Liver (tissue), 9 donors: Measurements from ENCODE around the gene HPCAL1. TPM values are rescaled to one million over a fixed set of nuclear protein-coding genes. Genes with fewer than 3 reads are reported as not detected.

ENCODE experiments used
- DNase-seq: peaks from one replicate; pipeline ENCODE4 v3.0.0-alpha.2; 2017; ENCODE audit warnings: low spot score
- H3K27ac ChIP-seq, 2 donors: one replicate each; pipeline ENCODE4 v1.7.0; 2013; ENCODE audit warnings: inconsistent platforms in 2 of 2, low read length in 2 of 2, control low read depth in 1 of 2, low read depth in 1 of 2, mild to moderate bottlenecking in 1 of 2
- H3K27me3 ChIP-seq, 4 donors: one replicate each; pipeline versions ENCODE4 v1.6.1 to v1.7.0; 2013; ENCODE audit warnings: low read length in 3 of 4, inconsistent platforms in 1 of 4, mild to moderate bottlenecking in 1 of 4, moderate library complexity in 1 of 4; ENCODE audit not compliant: control insufficient read depth in 4 of 4, insufficient read depth in 4 of 4
- H3K36me3 ChIP-seq, 4 donors: one replicate each; pipeline versions ENCODE4 v1.6.1 to v1.7.0; 2013; ENCODE audit warnings: low read length in 3 of 4, mild to moderate bottlenecking in 3 of 4, low read depth in 1 of 4, moderate library complexity in 1 of 4; ENCODE audit not compliant: control insufficient read depth in 4 of 4, insufficient read depth in 3 of 4
- H3K4me1 ChIP-seq, 4 donors: one replicate each; pipeline versions ENCODE4 v1.6.1 to v1.7.0; 2013; ENCODE audit warnings: low read length in 3 of 4, mild to moderate bottlenecking in 3 of 4, moderate library complexity in 1 of 4; ENCODE audit not compliant: control insufficient read depth in 4 of 4, insufficient read depth in 4 of 4
- H3K4me3 ChIP-seq, 3 donors: one replicate each; pipeline versions ENCODE4 v1.6.1 to v1.7.0; 2013; ENCODE audit warnings: low read length in 3 of 3, control low read depth in 1 of 3, low read depth in 1 of 3, mild to moderate bottlenecking in 1 of 3
- H3K9ac ChIP-seq, 2 donors: one replicate each; pipeline ENCODE4 v1.7.0; 2013; ENCODE audit warnings: low read length in 2 of 2, mild to moderate bottlenecking in 2 of 2, moderate library complexity in 2 of 2, control low read depth in 1 of 2, low read depth in 1 of 2
- H3K9me3 ChIP-seq, 4 donors: one replicate each; pipeline versions ENCODE4 v1.6.1 to v1.7.0; 2013; ENCODE audit warnings: low read length in 3 of 4; ENCODE audit not compliant: control insufficient read depth in 4 of 4
- EGR1 ChIP-seq, 2 donors: IDR thresholded peaks; 2 replicates each; pipeline ENCODE4 v1.6.1; 2016 to 2018; ENCODE audit warnings: antibody characterized with exemption in 2 of 2, low read depth in 2 of 2
- FOXA1 ChIP-seq: IDR thresholded peaks from 2 replicates; pipeline ENCODE4 v1.6.1; 2016; ENCODE audit warnings: antibody characterized with exemption
- FOXA2 ChIP-seq: IDR thresholded peaks from 2 replicates; pipeline ENCODE4 v1.6.1; 2016; ENCODE audit warnings: antibody characterized with exemption
- MAX ChIP-seq: IDR thresholded peaks from 2 replicates; pipeline ENCODE4 v1.6.1; 2016; ENCODE audit warnings: antibody characterized with exemption
- RAD21 ChIP-seq, 2 donors: IDR thresholded peaks; 2 replicates each; pipeline ENCODE4 v1.6.1; 2016; ENCODE audit warnings: antibody characterized with exemption in 2 of 2, mild to moderate bottlenecking in 2 of 2
- REST ChIP-seq: IDR thresholded peaks from 2 replicates; pipeline ENCODE4 v1.6.1; 2016; ENCODE audit warnings: antibody characterized with exemption, mild to moderate bottlenecking
- SP1 ChIP-seq: IDR thresholded peaks from 2 replicates; pipeline ENCODE4 v1.6.1; 2018; ENCODE audit warnings: antibody characterized with exemption, mild to moderate bottlenecking
- TAF1 ChIP-seq: conservative IDR thresholded peaks from 2 replicates; pipeline ENCODE4 v1.6.1; 2016; ENCODE audit warnings: antibody characterized with exemption, mild to moderate bottlenecking
- YY1 ChIP-seq: IDR thresholded peaks from 2 replicates; pipeline ENCODE4 v1.6.1; 2016; ENCODE audit warnings: antibody characterized with exemption, mild to moderate bottlenecking
- WGBS: extraction: QIAGEN DNeasy Blood & Tissue Kit; methylation state at CpG from one replicate; pipeline ENCODE4 v1.1.7; 2013; 5-methylcytosine and 5-hydroxymethylcytosine counted together
- polyA plus RNA-seq, 2 donors: library from polyadenylated mRNA; stranded (reverse) in 1 of 2; unstranded in 1 of 2; fragments of 200-250 nt in 1 of 2; fragments of >200 nt in 1 of 2; fragmentation: Nextera tagmentation in 1 of 2; extraction: Ambion mirVana in 1 of 2; gene quantifications; one replicate each; pipeline versions ENCODE4 v1.2.1 to v1.2.3, GENCODE V29; 2013 to 2015
- total RNA-seq, 2 donors: library from RNA; depleted of rRNA; stranded (reverse); fragments of >200 nt; gene quantifications; one replicate each; pipeline ENCODE4 v1.2.3, GENCODE V29; 2014
- TF ChIP-seq, protein P1 (sequence below): IDR thresholded peaks from 2 replicates; pipeline ENCODE4 v1.6.1; 2016; ENCODE audit warnings: antibody characterized with exemption
- TF ChIP-seq, protein P2 (sequence below): fragments of 150-350 bp; IDR thresholded peaks from 2 replicates; pipeline ENCODE4 v1.5.1; 2017; ENCODE audit warnings: improper control_type of control experiment, low read depth, low read length; ENCODE audit not compliant: missing input control
- TF ChIP-seq, protein P3 (sequence below): IDR thresholded peaks from 2 replicates; pipeline ENCODE4 v1.6.1; 2016; ENCODE audit warnings: antibody characterized with exemption
- donor health status: healthy.
- donor health status: healthy.
- donor health status: healthy.
- donor health status: healthy.
- donor health status: healthy.

The HPCAL1 gene
- total and polyA plus RNA-seq, 4 donors = 17.3 to 27.9 (median 22.9) TPM

DNA sequence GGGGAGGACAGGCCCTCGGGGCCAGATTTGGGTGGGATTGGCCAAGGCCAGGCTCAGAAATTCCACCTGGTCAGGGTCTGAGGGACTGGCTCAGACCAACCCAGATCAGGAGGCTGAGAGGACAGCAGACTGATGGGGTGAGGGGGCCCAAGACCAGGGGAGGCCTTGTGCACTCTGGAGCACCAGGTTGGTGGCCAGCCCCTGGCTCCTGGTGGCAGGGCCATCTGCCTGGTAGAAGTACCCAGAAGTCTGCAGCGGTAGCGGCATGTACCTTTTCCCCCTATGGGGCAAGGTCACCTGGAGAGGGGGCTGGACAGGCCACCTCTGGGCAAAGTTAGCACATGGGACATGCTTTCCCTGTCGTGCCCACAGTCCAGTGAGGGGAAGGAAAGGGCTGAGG is 166.6 kb downstream of the HPCAL1 start:
- no peaks in the 10 kb centered on the region for H3K9me3 ChIP-seq
- no peak overlapping the region for H3K9ac ChIP-seq
- WGBS = 91% methylated on average over 4 of the region's 4 CpGs
- TF ChIP-seq, protein P1, sequence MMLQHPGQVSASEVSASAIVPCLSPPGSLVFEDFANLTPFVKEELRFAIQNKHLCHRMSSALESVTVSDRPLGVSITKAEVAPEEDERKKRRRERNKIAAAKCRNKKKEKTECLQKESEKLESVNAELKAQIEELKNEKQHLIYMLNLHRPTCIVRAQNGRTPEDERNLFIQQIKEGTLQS = no peak
- no peak for TF ChIP-seq REST
- TF ChIP-seq FOXA2 = no peak
- TF ChIP-seq SP1 = no peak
- no peaks in the 10 kb centered on the region for H3K27me3 ChIP-seq
- H3K36me3 ChIP-seq = no peaks in the 10 kb centered on the region
- no peak overlapping the region for H3K4me3 ChIP-seq
- DNase-seq = no peak
- no peaks in the 10 kb centered on the region for H3K4me1 ChIP-seq
- no peak overlapping the region for H3K27ac ChIP-seq

- H3K36me3 ChIP-seq = no peaks in the 10 kb centered on the region
- no peaks in the 10 kb centered on the region for H3K27me3 ChIP-seq
- H3K27ac ChIP-seq = no peak overlapping the region
- no peaks in the 10 kb centered on the region for H3K9me3 ChIP-seq
- H3K9ac ChIP-seq = no peak overlapping the region
- WGBS = 90% methylated on average over 12 of the region's 12 CpGs
- no peaks in the 10 kb centered on the region for H3K4me1 ChIP-seq
- no peak for TF ChIP-seq TAF1
- TF ChIP-seq RAD21 (IDR thresholded peaks at IDR 0.05) = no peak
- TF ChIP-seq YY1 = no peak
- no peak for TF ChIP-seq FOXA2
- TF ChIP-seq, protein P1 = no peak
- TF ChIP-seq, protein P2, sequence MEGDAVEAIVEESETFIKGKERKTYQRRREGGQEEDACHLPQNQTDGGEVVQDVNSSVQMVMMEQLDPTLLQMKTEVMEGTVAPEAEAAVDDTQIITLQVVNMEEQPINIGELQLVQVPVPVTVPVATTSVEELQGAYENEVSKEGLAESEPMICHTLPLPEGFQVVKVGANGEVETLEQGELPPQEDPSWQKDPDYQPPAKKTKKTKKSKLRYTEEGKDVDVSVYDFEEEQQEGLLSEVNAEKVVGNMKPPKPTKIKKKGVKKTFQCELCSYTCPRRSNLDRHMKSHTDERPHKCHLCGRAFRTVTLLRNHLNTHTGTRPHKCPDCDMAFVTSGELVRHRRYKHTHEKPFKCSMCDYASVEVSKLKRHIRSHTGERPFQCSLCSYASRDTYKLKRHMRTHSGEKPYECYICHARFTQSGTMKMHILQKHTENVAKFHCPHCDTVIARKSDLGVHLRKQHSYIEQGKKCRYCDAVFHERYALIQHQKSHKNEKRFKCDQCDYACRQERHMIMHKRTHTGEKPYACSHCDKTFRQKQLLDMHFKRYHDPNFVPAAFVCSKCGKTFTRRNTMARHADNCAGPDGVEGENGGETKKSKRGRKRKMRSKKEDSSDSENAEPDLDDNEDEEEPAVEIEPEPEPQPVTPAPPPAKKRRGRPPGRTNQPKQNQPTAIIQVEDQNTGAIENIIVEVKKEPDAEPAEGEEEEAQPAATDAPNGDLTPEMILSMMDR = no peak
- no peak for TF ChIP-seq SP1
- no peak for TF ChIP-seq EGR1 (IDR thresholded peaks at IDR 0.05; ENCODE audit: low read depth in 2 of 2)
- DNase-seq = no peak
- H3K4me3 ChIP-seq = no peak overlapping the region
These were observed 167.4 kb downstream of the HPCAL1 start for GRCh38 chr2:10469955-10470608.

GRCh38 chr2:10471046-10471571 is 168.4 kb downstream of the HPCAL1 start:
- no peak for DNase-seq
- Histone ChIP-seq H3K9ac (no peak overlapping the region), H3K4me1 (no peaks in the 10 kb centered on the region), H3K27ac (no peak overlapping the region), H3K4me3 (no peak overlapping the region), H3K36me3 (no peaks in the 10 kb centered on the region), H3K27me3 (no peaks in the 10 kb centered on the region), H3K9me3 (no peaks in the 10 kb centered on the region)
- no peak for TF ChIP-seq RAD21 (IDR thresholded peaks at IDR 0.05)
- no peak for TF ChIP-seq MAX
- TF ChIP-seq, protein P2 = no peak
- no peak for TF ChIP-seq EGR1 (IDR thresholded peaks at IDR 0.05; ENCODE audit: low read depth in 2 of 2)
- no peak for TF ChIP-seq FOXA1
- TF ChIP-seq, protein P3, sequence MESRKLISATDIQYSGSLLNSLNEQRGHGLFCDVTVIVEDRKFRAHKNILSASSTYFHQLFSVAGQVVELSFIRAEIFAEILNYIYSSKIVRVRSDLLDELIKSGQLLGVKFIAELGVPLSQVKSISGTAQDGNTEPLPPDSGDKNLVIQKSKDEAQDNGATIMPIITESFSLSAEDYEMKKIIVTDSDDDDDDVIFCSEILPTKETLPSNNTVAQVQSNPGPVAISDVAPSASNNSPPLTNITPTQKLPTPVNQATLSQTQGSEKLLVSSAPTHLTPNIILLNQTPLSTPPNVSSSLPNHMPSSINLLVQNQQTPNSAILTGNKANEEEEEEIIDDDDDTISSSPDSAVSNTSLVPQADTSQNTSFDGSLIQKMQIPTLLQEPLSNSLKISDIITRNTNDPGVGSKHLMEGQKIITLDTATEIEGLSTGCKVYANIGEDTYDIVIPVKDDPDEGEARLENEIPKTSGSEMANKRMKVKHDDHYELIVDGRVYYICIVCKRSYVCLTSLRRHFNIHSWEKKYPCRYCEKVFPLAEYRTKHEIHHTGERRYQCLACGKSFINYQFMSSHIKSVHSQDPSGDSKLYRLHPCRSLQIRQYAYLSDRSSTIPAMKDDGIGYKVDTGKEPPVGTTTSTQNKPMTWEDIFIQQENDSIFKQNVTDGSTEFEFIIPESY = no peak
- 88% methylated on average over 15 of the region's 15 CpGs for WGBS
